GM19240 (cell line): ENCODE measurements around the gene MAGEA2.
"Not testable (repeated sequence)": the region's sequence is repeated elsewhere in the genome, so short reads cannot be mapped to it uniquely, and the experiment has no call there.

ENCODE experiments used
- DNase-seq: peaks from one replicate; pipeline ENCODE4 v3.0.0; 2011; ENCODE audit warnings: low spot score; ENCODE audit not compliant: insufficient read length

MAGEA2 gene, protein sequence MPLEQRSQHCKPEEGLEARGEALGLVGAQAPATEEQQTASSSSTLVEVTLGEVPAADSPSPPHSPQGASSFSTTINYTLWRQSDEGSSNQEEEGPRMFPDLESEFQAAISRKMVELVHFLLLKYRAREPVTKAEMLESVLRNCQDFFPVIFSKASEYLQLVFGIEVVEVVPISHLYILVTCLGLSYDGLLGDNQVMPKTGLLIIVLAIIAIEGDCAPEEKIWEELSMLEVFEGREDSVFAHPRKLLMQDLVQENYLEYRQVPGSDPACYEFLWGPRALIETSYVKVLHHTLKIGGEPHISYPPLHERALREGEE

GRCh38 chrX:152753686-152754650 lies at the start of gene MAGEA2:
TSS of gene MAGEA2 (minus strand) at chrX:152753842. CDS start at chrX:152751363, 2,479 bp downstream.
- not testable (repeated sequence) for DNase-seq

DNA sequence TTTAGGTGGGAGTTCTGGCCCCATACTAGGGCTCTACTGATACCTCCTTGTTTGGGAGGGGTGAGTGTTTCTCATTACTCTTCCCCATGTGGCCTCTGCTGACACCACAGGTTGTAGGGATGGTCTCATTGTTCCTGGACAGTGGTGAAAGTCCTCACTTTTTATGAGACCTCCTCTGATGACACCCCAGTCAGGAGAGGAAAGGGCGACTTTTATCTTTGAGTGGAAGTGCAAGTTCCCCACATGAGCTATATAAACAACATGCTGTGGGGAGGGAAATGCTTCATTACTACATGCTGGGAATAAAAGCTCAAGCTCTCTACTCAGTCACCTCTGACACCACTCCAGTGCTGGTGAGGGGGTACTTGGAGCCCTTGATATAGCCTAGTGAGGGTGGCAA lies 45.3 kb upstream of the MAGEA2 start:
- DNase-seq: no peak

GRCh38 chrX:152787062-152787461 lies 33.4 kb upstream of the MAGEA2 start:
- not testable (repeated sequence) for DNase-seq

GRCh38 chrX:152769549-152770289 lies 16.1 kb upstream of the MAGEA2 start, which contains the start of gene MAGEA6:
TSS of gene MAGEA6 (minus strand) at chrX:152769689. CDS start at chrX:152767650, 2,039 bp downstream.
- DNase-seq: not testable (repeated sequence)

DNA sequence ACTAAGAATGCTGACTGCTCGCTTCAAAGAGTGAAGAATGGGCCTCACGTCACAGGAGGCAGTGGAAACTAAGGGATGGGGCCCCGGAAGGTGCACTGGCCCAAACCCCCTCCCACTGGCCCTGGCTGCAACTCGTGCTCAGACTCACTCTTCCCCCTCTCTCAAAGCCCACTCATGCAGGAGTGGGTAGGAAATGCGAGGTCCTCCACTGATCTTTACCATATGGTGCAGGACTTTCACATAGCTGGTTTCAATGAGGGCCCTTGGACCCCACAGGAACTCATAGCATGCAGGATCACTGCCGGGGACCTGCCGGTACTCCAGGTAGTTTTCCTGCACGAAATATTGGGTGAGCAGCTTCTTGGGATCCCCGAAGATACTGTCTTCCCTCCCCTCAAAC lies 12.9 kb upstream of the MAGEA2 start:
- not testable (repeated sequence) for DNase-seq

- DNase-seq: not testable (repeated sequence)
Measured at GRCh38 chrX:152761582-152761981, 7.9 kb upstream of the MAGEA2 start.

DNA sequence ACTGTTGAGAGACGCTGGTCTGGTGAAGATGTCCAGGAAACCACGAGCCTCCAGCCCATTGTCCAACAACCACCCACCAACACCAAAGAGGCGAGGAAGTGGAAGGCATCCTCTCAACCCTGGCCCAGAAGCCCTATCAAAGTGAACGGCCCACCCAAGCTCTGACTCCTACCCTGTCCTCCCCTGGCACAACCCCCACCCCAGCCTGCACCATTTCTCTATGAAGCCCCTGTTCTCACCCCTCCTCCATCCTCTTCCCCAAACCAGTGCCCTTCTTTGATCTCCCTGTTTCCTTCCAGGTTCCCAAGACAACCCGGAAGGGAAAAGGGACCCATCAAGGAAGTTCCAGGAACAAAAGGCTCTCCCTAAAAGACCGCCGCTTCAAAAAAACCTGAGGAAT lies 5.9 kb upstream of the MAGEA2 start:
- not testable (repeated sequence) for DNase-seq

GRCh38 chrX:152758918-152759317 lies 5.3 kb upstream of the MAGEA2 start, which contains the start of gene CSAG3:
TSS of gene CSAG3 (plus strand) at chrX:152759218.
- DNase-seq: not testable (repeated sequence)

DNA sequence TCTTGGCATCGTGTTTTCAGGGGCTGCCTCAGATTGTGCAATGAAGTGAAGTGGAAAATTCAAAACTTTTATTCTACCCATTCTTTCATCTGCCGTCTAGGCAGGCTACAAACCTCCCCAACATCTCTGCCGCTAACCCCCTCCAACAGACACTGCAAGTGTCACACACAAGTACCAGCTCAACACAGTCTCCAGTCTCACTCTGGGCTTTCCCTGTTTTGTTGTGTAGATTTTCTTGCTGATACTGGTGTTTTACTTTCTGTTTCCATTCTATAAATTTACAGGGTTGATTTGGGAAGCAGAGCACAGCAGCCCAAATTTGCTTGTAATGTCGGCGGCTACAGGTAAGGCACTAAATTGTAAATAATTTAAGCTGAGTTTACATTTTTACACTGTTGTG lies 1.2 kb upstream of the MAGEA2 start:
- DNase-seq: not testable (repeated sequence)

DNA sequence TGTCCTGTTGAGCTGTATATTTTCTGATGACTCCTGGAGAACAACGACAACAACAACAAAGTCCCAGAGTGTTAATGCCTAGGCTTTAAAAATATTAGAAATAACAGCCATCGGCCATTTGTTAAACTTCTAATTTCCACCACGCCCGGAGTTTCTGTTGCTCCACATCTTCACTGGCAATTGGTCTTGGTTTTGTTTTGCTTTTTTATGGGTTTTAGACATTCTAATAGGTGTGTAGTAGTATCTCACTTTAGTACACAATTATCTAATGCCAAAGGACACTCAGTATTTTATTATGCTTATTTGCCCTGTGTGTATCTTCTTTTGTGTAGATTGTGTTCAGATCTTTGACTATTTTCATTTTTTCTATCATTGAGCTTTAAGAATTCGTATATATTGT lies 15.1 kb downstream of the MAGEA2 start:
- no peak for DNase-seq

DNA sequence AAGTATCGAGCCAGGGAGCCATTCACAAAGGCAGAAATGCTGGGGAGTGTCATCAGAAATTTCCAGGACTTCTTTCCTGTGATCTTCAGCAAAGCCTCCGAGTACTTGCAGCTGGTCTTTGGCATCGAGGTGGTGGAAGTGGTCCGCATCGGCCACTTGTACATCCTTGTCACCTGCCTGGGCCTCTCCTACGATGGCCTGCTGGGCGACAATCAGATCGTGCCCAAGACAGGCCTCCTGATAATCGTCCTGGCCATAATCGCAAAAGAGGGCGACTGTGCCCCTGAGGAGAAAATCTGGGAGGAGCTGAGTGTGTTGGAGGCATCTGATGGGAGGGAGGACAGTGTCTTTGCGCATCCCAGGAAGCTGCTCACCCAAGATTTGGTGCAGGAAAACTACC lies 17.1 kb downstream of the MAGEA2 start:
- not testable (repeated sequence) for DNase-seq

DNA sequence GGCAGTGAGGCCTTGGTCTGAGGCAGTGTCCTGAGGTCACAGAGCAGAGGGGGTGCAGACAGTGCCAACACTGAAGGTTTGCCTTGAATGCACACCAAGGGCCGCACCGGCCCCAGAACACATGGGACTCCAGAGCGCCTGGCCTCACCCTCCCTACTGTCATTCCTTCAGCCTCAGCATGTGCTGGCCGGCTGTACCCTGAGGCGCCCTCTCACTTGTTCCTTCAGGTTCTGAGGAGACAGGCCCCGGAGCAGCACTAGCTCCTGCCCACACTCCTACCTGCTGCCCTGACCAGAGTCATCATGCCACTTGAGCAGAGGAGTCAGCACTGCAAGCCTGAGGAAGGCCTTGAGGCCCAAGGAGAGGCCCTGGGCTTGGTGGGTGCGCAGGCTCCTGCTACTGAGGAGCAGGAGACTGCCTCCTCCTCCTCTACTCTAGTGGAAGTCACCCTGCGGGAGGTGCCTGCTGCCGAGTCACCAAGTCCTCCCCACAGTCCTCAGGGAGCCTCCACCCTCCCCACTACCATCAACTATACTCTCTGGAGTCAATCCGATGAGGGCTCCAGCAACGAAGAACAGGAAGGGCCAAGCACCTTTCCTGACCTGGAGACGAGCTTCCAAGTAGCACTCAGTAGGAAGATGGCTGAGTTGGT lies 17.7 kb downstream of the MAGEA2 start:
- DNase-seq: no peak

DNA sequence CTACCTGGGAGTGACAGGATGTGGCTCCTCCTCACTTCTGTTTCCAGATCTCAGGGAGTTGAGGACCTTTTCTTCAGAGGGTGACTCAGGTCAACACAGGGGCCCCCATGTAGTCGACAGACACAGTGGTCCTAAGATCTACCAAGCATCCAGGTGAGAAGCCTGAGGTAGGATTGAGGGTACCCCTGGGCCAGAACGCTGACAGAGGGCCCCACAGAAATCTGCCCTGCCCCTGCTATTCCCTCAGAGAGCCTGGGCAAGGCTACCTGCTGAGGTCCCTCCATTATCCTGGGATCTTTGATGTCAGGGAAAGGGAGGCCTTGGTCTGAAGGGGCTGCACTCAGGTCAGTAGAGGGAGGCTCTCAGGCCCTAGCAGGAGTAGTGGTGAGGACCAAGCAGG lies 18.5 kb downstream of the MAGEA2 start:
- DNase-seq: no peak

DNA sequence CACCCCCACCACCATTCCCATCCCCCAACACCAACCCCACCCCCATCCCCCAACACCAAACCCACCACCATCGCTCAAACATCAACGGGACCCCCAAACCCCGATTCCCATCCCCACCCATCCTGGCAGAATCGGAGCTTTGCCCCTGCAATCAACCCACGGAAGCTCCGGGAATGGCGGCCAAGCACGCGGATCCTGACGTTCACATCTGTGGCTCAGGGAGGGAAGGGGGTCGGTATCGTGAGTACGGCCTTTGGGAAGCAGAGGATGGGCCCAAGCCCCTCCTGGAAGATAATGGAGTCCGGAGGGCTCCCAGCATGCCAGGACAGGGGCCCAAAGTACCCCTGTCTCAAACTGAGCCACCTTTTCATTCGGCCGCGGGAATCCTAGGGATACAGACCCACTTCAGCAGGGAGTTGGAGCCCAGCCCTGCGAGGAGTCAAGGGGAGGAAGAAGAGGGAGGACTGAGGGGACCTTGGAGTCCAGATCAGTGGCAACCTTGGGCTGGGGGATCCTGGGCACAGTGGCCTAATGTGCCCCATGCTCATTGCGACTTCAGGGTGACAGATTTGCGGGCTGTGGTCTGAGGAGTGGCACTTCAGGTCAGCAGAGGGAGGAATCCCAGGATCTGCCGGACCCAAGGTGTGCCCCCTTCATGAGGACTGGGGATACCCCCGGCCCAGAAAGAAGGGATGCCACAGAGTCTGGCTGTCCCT lies 19.3 kb downstream of the MAGEA2 start:
- not testable (repeated sequence) for DNase-seq

GRCh38 chrX:152733261-152733975 lies 20.2 kb downstream of the MAGEA2 start, which contains the start of the genes CSAG1 and MAGEA12:
TSS of gene CSAG1 (minus strand) at chrX:152733721. CDS start at chrX:152732460, 1,261 bp downstream.
TSS of gene MAGEA12 (plus strand) at chrX:152733757. CDS start at chrX:152736162, 2,405 bp downstream.
- DNase-seq: no peak

DNA sequence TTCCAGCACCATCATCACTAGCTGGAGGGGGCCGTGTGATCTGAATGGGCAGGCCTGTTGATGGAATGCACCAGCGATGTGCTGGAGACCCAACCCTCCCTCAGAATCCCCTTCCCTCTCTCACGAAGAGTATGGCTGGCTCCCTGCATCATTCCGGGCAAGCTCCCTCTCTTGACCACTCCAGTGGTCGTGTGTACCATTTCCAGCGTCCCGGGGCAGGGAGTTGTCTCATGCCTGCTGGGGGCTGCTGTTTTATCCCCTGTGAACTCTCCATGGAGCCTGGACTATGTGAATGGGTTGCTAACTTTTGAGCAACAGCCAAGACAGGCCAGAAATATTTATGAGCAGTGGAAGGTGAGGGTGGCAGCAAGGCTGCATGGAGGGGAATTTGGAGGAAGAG lies 28.2 kb downstream of the MAGEA2 start:
- DNase-seq: no peak

- DNase-seq: not testable (repeated sequence)
Measured at GRCh38 chrX:152713815-152714787, 39.5 kb downstream of the MAGEA2 start, which contains the start of gene MAGEA2B. TSS of gene MAGEA2B (plus strand) at chrX:152714628. CDS start at chrX:152717107, 2,479 bp downstream.

- DNase-seq: not testable (repeated sequence)
Measured at GRCh38 chrX:152713195-152713594, 40.4 kb downstream of the MAGEA2 start.
